ENCODE results near the gene TSC22D1.
"Not testable (repeated sequence)": the region's sequence is repeated elsewhere in the genome, so short reads cannot be mapped to it uniquely, and the experiment has no call there.

Gene TSC22D1

GRCh38 chr13:44565881-44566280, 10.2 kb downstream of the TSC22D1 start:
- no peaks in the 10 kb centered on the region for H3K9me3 ChIP-seq (ENCODE audit: insufficient read depth, low read length)
- H3K27me3 ChIP-seq (ENCODE audit: low read length) = no peaks in the 10 kb centered on the region
- H4K20me1 ChIP-seq (ENCODE audit: low read depth, low read length) = no peaks in the 10 kb centered on the region
- H3K27ac ChIP-seq (ENCODE audit: low read depth, low read length) = no peak overlapping the region
- H3F3A ChIP-seq (ENCODE audit: insufficient read depth) = no peaks in the 10 kb centered on the region
- H2AFZ ChIP-seq (ENCODE audit: low read depth, low read length, severe bottlenecking) = no peak overlapping the region
- no peaks in the 10 kb centered on the region for H3K9me2 ChIP-seq (replicated peaks; ENCODE audit: insufficient read depth, low read length)
- H3K36me3 ChIP-seq (ENCODE audit: low read length) = no peaks in the 10 kb centered on the region
- no peak overlapping the region for H3K4me3 ChIP-seq (ENCODE audit: insufficient read depth, low read length, poor library complexity, severe bottlenecking)
- H3K9ac ChIP-seq (ENCODE audit: low read length) = no peak overlapping the region
- no peak overlapping the region for H3K4me2 ChIP-seq (ENCODE audit: low read depth, low read length, poor library complexity, severe bottlenecking)
- H3K79me2 ChIP-seq (ENCODE audit: insufficient read depth, low read length) = peaks cover 8% of the 10 kb centered on the region
- TF ChIP-seq CTCF (IDR thresholded peaks at IDR 0.05; ENCODE audit: insufficient read depth, low read length, poor library complexity, severe bottlenecking) (no peak), EZH2phosphoT487 (conservative IDR thresholded peaks at IDR 0.05; ENCODE audit: low read length) (no peak)

- no peaks in the 10 kb centered on the region for H3K36me3 ChIP-seq (ENCODE audit: low read length)
- H3K27ac ChIP-seq (ENCODE audit: low read depth, low read length) = no peak overlapping the region
- no peak overlapping the region for H3K4me3 ChIP-seq (ENCODE audit: insufficient read depth, low read length, poor library complexity, severe bottlenecking)
- no peaks in the 10 kb centered on the region for H4K20me1 ChIP-seq (ENCODE audit: low read depth, low read length)
- H3K9me2 ChIP-seq (replicated peaks; ENCODE audit: insufficient read depth, low read length) = no peaks in the 10 kb centered on the region
- no peak for TF ChIP-seq EZH2phosphoT487 (conservative IDR thresholded peaks at IDR 0.05; ENCODE audit: low read length)
- TF ChIP-seq CTCF (IDR thresholded peaks at IDR 0.05; ENCODE audit: insufficient read depth, low read length, poor library complexity, severe bottlenecking) = no peak
- H3K27me3 ChIP-seq (ENCODE audit: low read length) = no peaks in the 10 kb centered on the region
- H3K79me2 ChIP-seq (ENCODE audit: insufficient read depth, low read length) = peaks cover 8% of the 10 kb centered on the region
- no peaks in the 10 kb centered on the region for H3K9me3 ChIP-seq (ENCODE audit: insufficient read depth, low read length)
- H3K9ac ChIP-seq (ENCODE audit: low read length) = no peak overlapping the region
- H3K4me2 ChIP-seq (ENCODE audit: low read depth, low read length, poor library complexity, severe bottlenecking) = no peak overlapping the region
- no peaks in the 10 kb centered on the region for H3F3A ChIP-seq (ENCODE audit: insufficient read depth)
- no peak overlapping the region for H2AFZ ChIP-seq (ENCODE audit: low read depth, low read length, severe bottlenecking)
These were observed 11.2 kb downstream of the TSC22D1 start for GRCh38 chr13:44564936-44565335.

- H3K9ac ChIP-seq (ENCODE audit: low read length); H3K27me3 ChIP-seq (ENCODE audit: low read length); H2AFZ ChIP-seq (ENCODE audit: low read depth, low read length, severe bottlenecking); H3K4me2 ChIP-seq (ENCODE audit: low read depth, low read length, poor library complexity, severe bottlenecking); H3K27ac ChIP-seq (ENCODE audit: low read depth, low read length); H3K36me3 ChIP-seq (ENCODE audit: low read length); H4K20me1 ChIP-seq (ENCODE audit: low read depth, low read length); H3K4me3 ChIP-seq (ENCODE audit: insufficient read depth, low read length, poor library complexity, severe bottlenecking); H3K9me2 ChIP-seq (replicated peaks; ENCODE audit: insufficient read depth, low read length); H3K9me3 ChIP-seq (ENCODE audit: insufficient read depth, low read length); H3F3A ChIP-seq (ENCODE audit: insufficient read depth): not testable (repeated sequence)
- H3K79me2 ChIP-seq (ENCODE audit: insufficient read depth, low read length) = peaks cover 12% of the 10 kb centered on the region
These were observed 13.3 kb downstream of the TSC22D1 start for GRCh38 chr13:44562853-44563252.

- no peak overlapping the region for H3K4me3 ChIP-seq (ENCODE audit: insufficient read depth, low read length, poor library complexity, severe bottlenecking)
- H3F3A ChIP-seq (ENCODE audit: insufficient read depth) = no peaks in the 10 kb centered on the region
- H3K36me3 ChIP-seq (ENCODE audit: low read length) = no peaks in the 10 kb centered on the region
- TF ChIP-seq EZH2phosphoT487 (conservative IDR thresholded peaks at IDR 0.05; ENCODE audit: low read length) (no peak), CTCF (IDR thresholded peaks at IDR 0.05; ENCODE audit: insufficient read depth, low read length, poor library complexity, severe bottlenecking) (no peak)
- H3K9ac ChIP-seq (ENCODE audit: low read length) = no peak overlapping the region
- no peak overlapping the region for H3K4me2 ChIP-seq (ENCODE audit: low read depth, low read length, poor library complexity, severe bottlenecking)
- H3K27ac ChIP-seq (ENCODE audit: low read depth, low read length) = no peak overlapping the region
- no peak overlapping the region for H2AFZ ChIP-seq (ENCODE audit: low read depth, low read length, severe bottlenecking)
- H3K27me3 ChIP-seq (ENCODE audit: low read length) = no peaks in the 10 kb centered on the region
- H4K20me1 ChIP-seq (ENCODE audit: low read depth, low read length) = no peaks in the 10 kb centered on the region
- peaks cover 12% of the 10 kb centered on the region; the same call in 1 of the 2 replicates for H3K79me2 ChIP-seq (ENCODE audit: insufficient read depth, low read length)
- H3K9me3 ChIP-seq (ENCODE audit: insufficient read depth, low read length) = no peaks in the 10 kb centered on the region
- H3K9me2 ChIP-seq (replicated peaks; ENCODE audit: insufficient read depth, low read length) = no peaks in the 10 kb centered on the region
These were observed 14.8 kb downstream of the TSC22D1 start for GRCh38 chr13:44561351-44561750.

Measured in SU-DHL-6 (cell line).